ENCODE measurements around the gene MSTO1. TPM values are rescaled to one million over a fixed set of nuclear protein-coding genes. Genes with fewer than 3 reads are reported as not detected.
"Not testable (repeated sequence)": the region's sequence is repeated elsewhere in the genome, so short reads cannot be mapped to it uniquely, and the experiment has no call there.

Gene MSTO1
- total RNA-seq, 1 experiment from 2014 or later: 23.4 TPM

DNA sequence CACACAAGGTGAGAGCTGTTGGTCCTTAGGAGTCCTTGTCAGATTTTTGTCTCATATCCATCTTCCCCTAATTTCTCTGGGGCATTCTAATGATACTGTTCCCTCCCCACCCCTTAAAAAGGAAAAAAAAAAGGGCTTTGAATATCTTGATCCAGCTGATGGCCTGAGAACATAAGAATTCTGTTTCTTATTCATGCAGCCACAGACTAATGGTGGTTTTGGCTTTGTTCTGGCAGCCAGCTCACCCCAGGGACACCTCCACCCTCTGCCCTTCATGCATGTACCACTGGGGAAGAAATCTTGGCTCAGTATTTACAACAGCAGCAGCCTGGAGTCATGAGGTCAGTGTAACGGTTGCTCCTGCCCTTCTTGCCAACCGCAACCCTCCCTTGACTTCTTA lies 3.2 kb downstream of the MSTO1 start:
- DNase-seq (ENCODE audit: low spot score): not testable (repeated sequence)

DNA sequence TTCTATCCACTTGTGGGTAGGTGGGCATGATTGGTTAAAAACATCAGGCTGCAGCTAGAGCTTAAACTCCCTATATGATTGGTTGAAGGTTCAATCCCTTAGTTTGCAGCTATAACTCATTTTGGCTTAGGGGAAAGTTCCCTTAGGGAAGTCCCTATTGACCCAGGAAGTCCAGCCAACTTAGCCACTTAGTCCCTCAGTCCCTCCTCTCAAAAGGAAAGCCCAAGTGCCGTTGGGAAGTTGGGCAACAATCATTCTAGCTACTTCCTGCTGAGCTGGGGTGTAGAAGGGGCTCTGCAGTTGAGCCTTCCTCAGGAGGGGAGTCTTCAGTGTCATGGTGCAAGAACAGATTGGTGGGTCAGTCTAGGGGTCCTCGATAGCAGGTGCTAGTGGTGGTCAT lies 12.2 kb downstream of the MSTO1 start:
- no peak for DNase-seq (ENCODE audit: low spot score)

DNA sequence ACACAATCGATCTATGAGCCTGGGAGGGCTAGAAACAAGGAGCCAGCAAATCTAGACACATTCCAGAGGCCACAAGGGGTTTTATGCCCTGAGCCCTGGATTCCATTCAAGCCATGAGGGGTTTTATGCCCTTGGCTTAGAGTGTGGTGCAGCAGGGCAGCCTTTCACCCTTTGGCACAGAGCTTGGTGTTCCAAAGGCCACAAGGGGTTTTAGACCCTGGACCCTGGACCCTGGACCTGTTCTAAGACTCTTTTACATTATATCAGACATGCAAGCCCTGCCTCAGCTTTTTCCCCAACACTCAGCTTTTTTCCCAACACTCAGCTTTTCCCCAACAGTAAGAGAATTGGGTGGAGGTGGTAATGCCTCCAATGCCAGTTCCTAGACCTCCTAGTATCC lies 13.3 kb downstream of the MSTO1 start:
- DNase-seq (ENCODE audit: low spot score): no peak

DNA sequence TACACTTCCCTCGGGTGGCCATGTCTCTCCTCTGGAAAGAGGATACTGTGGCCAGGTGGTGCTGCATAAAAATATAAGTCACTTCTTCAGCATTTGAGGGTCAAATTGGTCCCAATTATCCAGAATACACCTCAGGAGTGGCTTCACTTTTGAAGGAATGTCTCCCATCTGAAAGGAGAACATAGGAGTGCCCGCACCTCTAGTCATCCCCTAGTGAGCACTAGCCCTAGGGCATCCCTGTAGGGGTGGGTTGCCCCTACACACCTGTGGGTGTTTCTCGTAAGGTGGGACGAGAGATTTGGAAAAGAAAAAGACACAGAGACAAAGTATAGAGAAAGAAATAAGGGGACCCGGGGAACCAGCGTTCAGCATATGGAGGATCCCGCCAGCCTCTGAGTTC lies 16.4 kb downstream of the MSTO1 start:
- not testable (repeated sequence) for DNase-seq (ENCODE audit: low spot score)

DNA sequence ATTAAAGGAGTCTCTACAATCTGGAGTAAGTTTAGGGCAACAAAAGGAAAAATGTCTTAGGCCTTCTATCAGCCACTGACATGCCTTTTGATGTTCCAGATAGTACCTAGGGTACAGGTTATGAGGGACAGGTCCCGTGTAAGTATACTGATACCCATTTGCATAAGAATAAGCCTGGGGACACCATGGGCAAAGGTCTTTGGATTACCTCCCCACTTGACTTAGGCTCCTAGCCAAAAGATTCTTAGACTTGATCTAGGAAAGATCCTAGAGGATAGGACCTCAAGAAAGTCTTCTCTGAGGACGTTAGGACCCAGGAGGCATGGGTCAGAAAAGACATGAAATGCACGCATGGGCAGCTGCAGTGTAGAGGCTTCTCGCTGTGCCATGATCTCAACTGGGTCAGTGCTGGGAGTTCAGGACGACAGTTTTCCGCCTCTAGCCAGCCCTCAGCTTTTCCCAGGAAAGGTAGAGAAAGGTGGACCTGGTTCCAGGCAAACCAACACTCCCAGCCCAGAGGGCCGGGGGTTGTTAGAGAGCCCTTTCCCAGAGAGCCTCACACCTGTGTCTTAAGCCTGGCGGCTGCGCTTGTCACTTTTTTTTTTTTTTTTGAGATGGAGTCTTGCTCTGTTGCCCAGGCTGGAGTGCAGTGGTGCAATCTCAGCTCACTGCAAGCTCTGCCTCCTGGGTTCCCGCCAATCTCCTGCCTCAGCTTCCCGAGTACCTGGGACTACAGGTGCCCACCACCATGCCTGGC lies 26.6 kb downstream of the MSTO1 start:
- DNase-seq (ENCODE audit: low spot score): no peak

DNA sequence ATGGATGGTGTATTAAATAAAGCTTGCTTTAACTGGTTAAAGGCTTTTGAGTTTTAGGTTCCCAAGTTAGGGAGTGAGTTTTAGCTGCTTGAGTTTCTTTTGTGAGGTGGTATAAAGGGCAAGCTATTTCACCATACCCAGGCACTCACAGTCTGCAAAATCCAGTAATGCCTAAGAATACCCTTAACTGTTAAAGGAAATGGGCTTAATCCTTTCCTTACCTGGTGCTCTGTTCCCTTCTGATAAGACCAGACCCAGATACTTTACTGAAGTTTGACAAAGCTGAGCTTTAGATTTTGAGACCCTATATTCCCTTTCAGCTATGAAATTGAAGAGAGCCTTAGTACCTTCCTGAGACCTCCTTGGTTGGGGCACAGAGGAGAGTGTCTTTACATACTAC lies 30.3 kb downstream of the MSTO1 start:
- DNase-seq (ENCODE audit: low spot score): no peak

DNA sequence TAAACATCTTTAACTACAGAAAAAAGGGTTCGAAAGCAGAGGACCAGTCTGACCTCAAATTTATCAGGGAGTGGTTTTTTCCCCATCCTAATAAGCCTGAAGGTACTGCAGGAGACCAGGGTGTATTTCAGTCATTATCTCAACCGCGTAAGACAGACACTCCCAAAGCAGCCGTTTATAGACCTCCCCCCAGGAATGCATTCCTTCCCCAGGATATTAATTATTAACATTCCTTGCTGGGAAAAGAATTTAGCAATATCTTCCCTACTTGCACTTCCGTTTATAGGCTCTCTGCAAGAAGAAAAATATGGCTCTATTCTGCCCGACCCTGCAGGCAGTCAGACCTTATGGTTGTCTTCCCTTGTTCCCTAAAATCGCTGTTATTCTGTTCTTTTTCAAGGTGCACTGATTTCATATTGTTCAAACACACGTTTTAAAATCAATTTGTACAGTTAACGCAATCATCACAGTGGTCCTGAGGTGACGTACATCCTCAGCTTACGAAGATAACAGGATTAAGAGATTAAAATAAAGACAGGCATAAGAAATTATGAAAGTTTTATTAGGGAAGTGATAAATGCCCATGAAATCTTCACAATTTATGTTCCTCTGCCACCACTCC lies 32.7 kb downstream of the MSTO1 start:
- not testable (repeated sequence) for DNase-seq (ENCODE audit: low spot score)

DNA sequence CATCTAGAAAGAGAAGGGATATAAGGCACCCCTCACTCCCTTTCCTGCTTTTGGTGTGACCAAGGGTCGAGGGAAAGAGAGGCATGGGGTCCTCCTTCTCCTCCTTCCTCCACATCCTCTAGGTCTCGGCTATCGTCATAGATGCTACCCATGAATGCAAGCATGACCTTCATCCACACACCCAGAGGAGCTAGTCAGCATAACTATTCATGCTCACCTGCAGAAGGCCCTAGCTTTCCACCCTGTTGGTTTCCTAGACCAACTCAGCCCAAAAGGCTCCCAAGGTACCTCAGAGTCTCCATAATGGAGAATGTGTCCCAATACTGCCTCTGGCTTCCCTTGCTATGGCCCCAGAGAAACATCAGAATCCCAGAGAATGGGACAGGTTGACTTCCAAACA lies 33.2 kb downstream of the MSTO1 start:
- no peak for DNase-seq (ENCODE audit: low spot score)

DNA sequence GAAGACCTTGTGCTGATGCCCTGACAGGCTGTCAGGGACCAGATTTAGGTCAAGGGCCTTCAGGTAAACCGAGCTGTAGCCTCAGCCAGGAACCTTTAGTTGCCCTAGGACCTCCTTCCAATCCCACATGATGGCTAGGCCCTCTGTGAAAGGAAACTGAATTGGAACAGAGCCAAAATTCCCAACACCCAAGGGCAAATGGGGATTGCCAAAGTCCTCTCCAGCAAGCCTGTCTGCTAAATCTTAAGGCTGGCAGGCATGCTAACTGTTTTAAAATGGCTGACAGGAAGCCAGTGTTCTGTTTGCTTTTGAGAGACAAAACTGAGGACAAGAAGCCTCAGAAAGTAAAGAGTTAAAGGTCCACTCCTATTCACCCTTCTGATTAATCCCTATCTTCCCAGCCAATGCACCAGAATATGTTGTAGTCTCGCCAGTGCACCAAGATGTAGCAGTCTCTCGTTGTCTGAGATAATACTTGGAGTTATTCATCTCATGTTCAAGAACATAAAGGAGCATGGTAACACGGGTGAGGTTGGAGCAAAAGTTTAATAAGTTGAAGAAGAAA lies 35.1 kb downstream of the MSTO1 start:
- no peak for DNase-seq (ENCODE audit: low spot score)

DNA sequence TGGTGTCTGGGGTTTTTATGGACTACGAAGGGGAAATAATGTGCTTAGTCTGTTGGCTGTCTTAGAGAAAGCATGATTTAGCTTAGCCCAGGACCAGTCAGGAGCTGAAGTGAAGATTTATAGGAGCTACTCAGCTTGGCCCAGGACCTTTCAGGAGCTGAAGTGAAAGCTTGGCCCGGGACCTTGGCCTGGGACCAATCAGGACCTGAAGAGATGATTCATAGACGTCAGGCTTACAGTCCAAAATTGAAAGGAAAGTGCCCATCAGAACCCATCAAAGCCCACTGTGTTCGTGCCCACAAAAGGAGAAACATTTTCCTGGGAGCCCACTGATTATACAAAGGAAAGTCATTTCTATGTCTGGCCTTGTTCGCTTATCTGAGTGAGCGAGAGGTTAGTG lies 35.6 kb downstream of the MSTO1 start:
- DNase-seq (ENCODE audit: low spot score): no peak

DNA sequence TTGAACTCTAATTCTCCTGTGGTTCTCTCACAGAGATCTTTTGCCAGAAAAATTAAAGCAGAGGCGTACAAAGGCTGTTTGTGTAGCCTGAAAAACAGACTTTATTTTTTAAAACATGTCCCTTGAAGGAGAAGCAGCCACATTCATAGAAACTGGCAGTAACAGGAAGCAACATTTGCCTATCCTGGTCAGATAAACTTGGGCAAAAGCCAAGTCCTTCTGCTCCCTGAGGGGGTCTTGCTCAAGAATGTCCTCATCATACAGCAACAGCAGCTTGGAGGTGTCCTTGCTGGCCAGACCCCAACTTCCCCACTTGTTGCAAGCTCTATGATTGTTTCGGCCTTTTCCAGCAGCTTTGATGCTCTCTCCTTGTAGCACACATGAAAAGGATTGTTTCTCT lies 36.3 kb downstream of the MSTO1 start:
- no peak for DNase-seq (ENCODE audit: low spot score)

DNA sequence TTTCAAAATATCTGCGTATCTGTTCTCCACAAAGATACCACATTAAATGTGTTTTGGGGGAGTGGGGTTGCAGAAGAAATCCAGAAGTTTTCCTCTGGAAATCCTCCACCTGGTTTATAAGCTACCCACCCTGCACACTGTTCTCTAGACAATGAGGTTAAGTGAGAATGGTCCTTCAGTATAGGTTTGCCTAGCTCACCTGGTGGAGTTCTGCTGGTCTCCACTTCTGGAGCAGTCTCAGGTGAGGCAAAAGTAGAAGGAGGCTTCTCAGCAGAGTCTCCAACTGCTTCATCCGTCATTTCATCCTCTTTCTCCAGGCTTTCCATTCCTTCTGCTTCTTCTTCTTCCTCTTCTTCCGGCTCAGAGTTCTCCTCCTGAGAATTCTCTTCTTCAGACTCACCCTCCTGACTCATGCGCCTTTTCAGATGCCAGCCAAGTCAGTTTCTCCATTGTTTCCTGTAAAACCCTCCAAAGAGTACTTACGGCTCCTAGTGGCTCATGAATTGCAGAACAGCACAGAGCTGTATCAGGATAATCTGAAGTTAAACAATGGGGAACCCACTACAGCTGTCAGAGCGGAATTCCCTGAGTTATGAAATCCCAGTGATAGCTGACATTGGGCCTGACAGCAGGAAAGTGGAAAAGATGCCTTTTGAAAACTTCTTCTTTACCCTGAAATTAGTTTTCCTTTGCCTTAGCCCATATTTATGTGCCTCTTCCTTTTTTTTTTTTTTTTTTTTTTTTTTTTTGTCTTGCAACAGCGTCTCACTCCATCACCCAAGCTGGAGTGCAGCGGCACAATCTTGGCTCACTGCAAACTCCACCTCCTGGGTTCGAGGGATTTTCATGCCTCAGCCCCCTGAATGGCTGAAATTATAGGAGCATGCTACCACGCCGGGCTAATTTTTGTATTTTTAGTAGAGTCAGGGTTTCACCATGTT lies 38.5 kb downstream of the MSTO1 start:
- peak; percentile 88 for DNase-seq (ENCODE audit: low spot score)

DNA sequence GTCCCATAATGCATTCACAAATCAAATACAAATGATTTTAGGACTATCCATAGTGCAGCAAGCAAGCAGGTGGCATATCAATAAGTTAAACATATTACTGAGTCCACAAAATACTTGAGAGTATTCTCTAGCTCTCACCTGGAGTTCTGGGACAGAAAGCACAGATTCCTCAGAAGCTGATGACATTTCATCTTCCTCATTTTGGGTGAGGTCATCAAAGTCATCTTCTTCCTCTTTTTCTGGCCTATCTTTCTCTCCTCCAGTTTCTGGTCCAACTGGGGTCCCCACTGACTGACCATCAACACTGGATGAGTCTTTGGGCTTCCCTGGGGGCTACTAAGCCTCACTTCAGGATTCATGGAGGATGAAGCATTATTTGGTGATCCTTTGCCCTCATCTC lies 39.7 kb downstream of the MSTO1 start:
- no peak for DNase-seq (ENCODE audit: low spot score)

DNA sequence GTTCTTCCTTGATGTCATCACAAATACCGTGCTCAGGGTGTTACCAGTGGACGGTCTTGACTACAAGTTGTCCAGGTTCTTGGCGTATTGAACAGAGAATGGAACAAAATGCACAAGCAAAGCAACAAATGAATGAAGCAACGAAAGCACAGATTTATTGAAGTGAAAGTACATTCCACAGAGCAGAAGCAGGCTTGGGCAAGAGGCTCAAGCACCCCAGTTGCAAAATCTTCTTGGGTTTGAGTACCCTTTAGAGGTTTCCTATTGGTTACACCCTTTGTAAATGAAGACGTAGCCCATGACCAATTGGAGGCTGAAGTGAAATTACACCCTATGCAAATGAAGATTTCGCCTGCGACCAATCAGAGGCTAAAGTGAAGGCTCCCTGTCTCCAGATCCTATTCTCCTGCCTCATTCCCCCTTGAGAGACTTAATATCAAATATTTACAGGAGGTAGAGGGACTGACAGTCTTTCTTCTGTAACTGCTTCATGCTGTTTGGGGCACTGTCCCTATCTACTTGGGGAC lies 40.3 kb downstream of the MSTO1 start:
- DNase-seq (ENCODE audit: low spot score): no peak

DNA sequence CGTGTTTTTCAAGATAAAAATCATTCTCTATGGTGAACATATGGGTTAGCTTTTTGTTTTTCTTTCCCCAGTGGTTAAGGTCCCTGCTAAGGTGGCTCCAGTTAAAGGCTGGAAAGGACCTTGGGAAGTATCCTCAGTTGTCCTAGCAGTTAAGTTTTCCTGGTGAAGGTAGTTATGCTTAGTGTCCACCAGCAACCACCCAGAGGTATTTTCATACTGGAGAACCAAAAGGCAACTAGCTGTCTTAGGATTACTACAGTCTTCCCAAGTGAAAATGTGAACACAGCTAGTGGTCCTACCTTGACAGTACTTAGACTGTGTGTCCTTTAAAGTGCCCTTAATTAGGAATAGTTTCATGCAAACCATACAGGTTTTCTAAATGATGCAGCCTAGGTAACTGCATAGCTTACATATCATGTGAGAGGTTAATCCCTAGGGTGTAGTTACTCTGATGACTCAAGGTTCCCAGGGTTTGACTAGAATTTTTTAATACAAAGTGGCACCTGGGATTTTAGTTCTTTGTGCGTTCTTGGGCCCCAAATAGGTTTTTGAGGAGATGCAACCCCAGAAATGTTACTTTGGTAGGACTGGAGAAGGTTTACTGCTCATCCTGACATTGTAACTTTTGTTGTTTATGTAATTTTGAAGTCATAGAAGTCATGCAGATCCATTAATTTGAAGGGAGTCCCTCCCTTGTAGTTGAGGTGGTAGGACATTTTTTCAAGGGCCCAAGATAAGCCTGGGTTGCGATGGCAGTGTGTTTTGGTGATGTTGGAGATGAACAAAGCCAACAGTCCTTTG lies 42.0 kb downstream of the MSTO1 start:
- no peak for DNase-seq (ENCODE audit: low spot score)

DNA sequence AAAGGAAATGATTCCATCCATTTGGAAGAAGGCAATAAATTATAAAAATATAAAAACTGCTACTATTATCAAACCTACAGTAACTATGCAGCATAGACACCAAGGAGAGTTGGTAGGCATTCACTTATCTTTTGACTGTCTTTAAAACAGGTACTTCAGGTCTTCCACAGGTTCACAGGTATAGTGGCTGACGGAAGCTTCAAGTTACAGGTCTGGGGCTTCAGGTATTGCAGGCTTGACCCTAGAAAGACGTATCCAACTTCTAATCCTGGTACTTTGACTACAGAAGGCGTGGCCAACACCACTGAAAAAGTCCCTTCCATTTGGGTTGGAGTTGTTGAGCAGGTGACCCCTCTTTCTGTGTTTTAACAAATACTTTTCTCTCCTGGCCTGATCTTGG lies 42.9 kb downstream of the MSTO1 start:
- no peak for DNase-seq (ENCODE audit: low spot score)

DNA sequence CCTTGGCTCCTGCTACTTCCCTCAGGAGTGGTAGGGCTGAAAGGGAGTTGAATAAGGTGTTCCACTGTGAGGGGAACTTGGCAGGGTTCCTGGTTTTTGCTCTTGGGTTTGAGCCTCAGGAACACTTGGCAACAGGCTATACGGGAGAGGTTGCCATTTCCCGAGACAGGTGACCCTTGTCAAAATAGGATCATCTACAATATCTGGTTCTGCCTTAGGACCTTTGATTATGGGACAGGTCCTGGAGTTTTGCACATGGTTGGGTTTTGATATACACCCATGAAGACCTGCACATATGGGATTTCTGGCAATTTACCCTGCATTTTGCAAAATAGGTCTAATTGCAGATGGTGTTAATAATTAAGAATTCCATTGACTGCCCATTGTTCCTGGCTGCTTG lies 47.4 kb downstream of the MSTO1 start:
- no peak for DNase-seq (ENCODE audit: low spot score)

DNA sequence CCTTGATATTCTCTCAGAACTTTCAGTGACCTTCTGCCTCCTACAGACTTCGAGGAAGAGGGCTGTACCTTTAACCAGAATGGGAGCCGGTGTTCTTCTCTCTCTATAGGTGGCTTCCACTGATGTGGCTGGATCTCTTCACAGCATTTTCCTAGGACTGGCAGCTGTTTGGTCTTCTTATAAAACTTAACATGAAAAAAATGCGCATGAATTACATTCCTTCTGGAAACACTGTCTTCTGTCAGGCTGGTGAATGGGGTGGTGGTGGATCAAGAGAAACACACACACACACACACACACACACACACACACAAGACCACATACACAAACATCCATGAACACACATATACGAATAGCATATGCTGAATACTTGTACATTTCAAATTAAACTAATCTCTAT lies 51.2 kb downstream of the MSTO1 start:
- not testable (repeated sequence) for DNase-seq (ENCODE audit: low spot score)
